Activated B cell treated with CpG ODN at 0.5 μM for 24 hours (primary cell): ENCODE measurements around the gene EMC8. TPM values are rescaled to one million over a fixed set of nuclear protein-coding genes. Genes with fewer than 3 reads are reported as not detected.

Source experiments
- ATAC-seq: fragments of 200-7000 bp; cut with Tn5 transposase; one replicate; pipeline ENCODE4 v1.10.0; 2021; ENCODE audit warnings: low read depth, mild to moderate bottlenecking, moderate library complexity
- CTCF ChIA-PET: fragments of 350-600 bp; sonication (Branson Sonifier 250); formaldehyde crosslinking; loops from one replicate; lab custom pipeline; 2021; ENCODE audit warnings: antibody characterized with exemption; lab: Charles Lee
- POLR2A ChIA-PET: fragments of 350-600 bp; sonication (Branson Sonifier 250); formaldehyde crosslinking; loops from one replicate; lab custom pipeline; 2021; ENCODE audit warnings: antibody characterized with exemption; lab: Charles Lee
- DNase-seq: peaks from one replicate; pipeline ENCODE4 v3.0.0; 2022
- H3K27ac Mint-ChIP-seq: one replicate; pipeline ENCODE4 v1.8.0; 2020; ENCODE audit warnings: mixed read lengths
- H3K27me3 Mint-ChIP-seq: one replicate; pipeline ENCODE4 v1.8.0; 2021; ENCODE audit warnings: mixed read lengths
- H3K36me3 Mint-ChIP-seq: one replicate; pipeline ENCODE4 v1.8.0; 2021; ENCODE audit warnings: low read depth, mixed read lengths
- H3K4me1 Mint-ChIP-seq: one replicate; pipeline ENCODE4 v1.8.0; 2021; ENCODE audit warnings: mixed read lengths
- H3K4me3 Mint-ChIP-seq: one replicate; pipeline ENCODE4 v1.8.0; 2020; ENCODE audit warnings: mild to moderate bottlenecking, mixed read lengths
- H3K9me3 Mint-ChIP-seq: one replicate; pipeline ENCODE4 v1.8.0; 2020; ENCODE audit warnings: mixed read lengths
- intact Hi-C: fragments of 100-400 bp; cut with micrococcal nuclease; formaldehyde crosslinking; loops from one replicate; pipeline ENCODE4 v1.15.1; 2024
- total RNA-seq: library from RNA; stranded (reverse); gene quantifications from 2 replicates; pipeline ENCODE4 v1.2.3, GENCODE V29; 2022
- TF ChIP-seq, protein P1 (sequence below): fragments of 200-600 bp; IDR thresholded peaks from one replicate; pipeline ENCODE4 v1.8.0; 2022; ENCODE audit warnings: antibody characterized with exemption, mild to moderate bottlenecking

EMC8 gene
- total RNA-seq, 1 donor from 2014 or later, result 27.8 TPM

DNA sequence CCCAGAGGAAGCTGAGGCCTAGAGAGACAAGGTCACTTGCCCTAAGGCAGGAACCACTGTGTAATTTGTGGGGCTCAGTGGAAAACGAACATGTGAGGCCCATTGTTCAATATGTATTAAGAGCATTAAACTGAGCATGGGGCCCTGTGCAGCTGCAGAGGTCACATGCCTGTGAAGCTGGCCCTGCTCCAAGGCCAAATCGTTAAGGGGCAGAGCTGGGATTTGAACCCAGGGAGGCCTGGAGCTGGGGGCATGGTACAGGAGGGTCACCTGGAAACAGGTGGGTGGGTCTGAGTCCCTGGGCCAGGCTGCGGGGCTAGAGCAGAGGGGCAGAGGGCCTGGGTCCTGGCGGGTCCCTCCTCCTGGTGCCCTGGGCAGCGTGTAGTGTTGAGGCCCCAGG is 68.2 kb downstream of the EMC8 start:
- ATAC-seq (no peak), DNase-seq (no peak)
- ChIA-PET CTCF (interaction anchor here (0.6 kb wide), 1 partner anchor 78 kb away, joined by 4 read pairs; no protein-coding TSS in a partner anchor), POLR2A (no interaction called here)
- H3K27ac Mint-ChIP-seq, result no peak overlapping the region
- peaks cover 21% of the 10 kb centered on the region for H3K36me3 Mint-ChIP-seq
- intact Hi-C loops, result no loop called here
- peaks cover 20% of the 10 kb centered on the region for H3K4me1 Mint-ChIP-seq
- no peaks in the 10 kb centered on the region for H3K27me3 Mint-ChIP-seq
- no peak overlapping the region for H3K4me3 Mint-ChIP-seq
- H3K9me3 Mint-ChIP-seq, result no peaks in the 10 kb centered on the region
- TF ChIP-seq, protein P1, sequence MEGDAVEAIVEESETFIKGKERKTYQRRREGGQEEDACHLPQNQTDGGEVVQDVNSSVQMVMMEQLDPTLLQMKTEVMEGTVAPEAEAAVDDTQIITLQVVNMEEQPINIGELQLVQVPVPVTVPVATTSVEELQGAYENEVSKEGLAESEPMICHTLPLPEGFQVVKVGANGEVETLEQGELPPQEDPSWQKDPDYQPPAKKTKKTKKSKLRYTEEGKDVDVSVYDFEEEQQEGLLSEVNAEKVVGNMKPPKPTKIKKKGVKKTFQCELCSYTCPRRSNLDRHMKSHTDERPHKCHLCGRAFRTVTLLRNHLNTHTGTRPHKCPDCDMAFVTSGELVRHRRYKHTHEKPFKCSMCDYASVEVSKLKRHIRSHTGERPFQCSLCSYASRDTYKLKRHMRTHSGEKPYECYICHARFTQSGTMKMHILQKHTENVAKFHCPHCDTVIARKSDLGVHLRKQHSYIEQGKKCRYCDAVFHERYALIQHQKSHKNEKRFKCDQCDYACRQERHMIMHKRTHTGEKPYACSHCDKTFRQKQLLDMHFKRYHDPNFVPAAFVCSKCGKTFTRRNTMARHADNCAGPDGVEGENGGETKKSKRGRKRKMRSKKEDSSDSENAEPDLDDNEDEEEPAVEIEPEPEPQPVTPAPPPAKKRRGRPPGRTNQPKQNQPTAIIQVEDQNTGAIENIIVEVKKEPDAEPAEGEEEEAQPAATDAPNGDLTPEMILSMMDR, result no peak

DNA sequence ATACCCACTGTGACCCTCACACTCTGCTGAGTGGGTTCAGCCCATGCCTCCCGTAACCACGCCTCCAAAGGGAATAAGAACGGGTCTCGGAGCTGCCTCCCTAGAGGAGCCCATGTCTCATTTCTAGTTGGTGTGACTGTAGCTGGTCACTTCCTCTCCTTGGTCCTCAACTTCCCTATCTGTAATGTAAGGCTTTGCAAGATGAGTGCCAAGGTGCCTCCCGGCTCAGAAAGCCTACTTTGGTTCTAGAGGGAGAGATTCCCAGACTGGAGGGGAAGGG is 69.2 kb downstream of the EMC8 start:
- Mint-ChIP-seq H3K27ac (no peak overlapping the region), H3K4me1 (peaks cover 9% of the 10 kb centered on the region), H3K36me3 (peaks cover 28% of the 10 kb centered on the region), H3K4me3 (no peak overlapping the region), H3K9me3 (no peaks in the 10 kb centered on the region), H3K27me3 (no peaks in the 10 kb centered on the region)
- DNase-seq, result no peak
- CTCF ChIA-PET, result interaction anchor here (1.1 kb wide), 1 partner anchor 29 kb away, joined by 3 read pairs; no protein-coding TSS in a partner anchor
- intact Hi-C loops, result no loop called here
- ATAC-seq, result no peak
- TF ChIP-seq, protein P1, result no peak
- POLR2A ChIA-PET, result interaction anchor here (0.5 kb wide), 1 partner anchor 10 kb away, joined by 3 read pairs; no protein-coding TSS in a partner anchor

GRCh38 chr16:85729452-85730185 is 69.7 kb downstream of the EMC8 start:
- Mint-ChIP-seq H3K4me3 (no peak overlapping the region), H3K9me3 (no peaks in the 10 kb centered on the region), H3K4me1 (peaks cover 4% of the 10 kb centered on the region), H3K27ac (no peak overlapping the region), H3K27me3 (no peaks in the 10 kb centered on the region), H3K36me3 (peaks cover 29% of the 10 kb centered on the region)
- TF ChIP-seq, protein P1, result no peak
- no peak for ATAC-seq
- POLR2A ChIA-PET, result no interaction called here
- CTCF ChIA-PET, result interaction anchor here (0.7 to 1.2 kb wide), 4 partner anchors 11 to 30 kb away, joined by 3 to 4 read pairs (median 3); no protein-coding TSS in a partner anchor
- intact Hi-C loops, result no loop called here
- DNase-seq, result no peak

- POLR2A ChIA-PET, result no interaction called here
- Mint-ChIP-seq H3K9me3 (no peaks in the 10 kb centered on the region), H3K36me3 (peaks cover 33% of the 10 kb centered on the region), H3K27ac (no peak overlapping the region), H3K4me3 (no peak overlapping the region), H3K4me1 (peaks cover 4% of the 10 kb centered on the region), H3K27me3 (no peaks in the 10 kb centered on the region)
- TF ChIP-seq, protein P1, result no peak
- CTCF ChIA-PET, result interaction anchor here (0.8 to 1.2 kb wide), 2 partner anchors 12 kb away, joined by 3 to 4 read pairs; no protein-coding TSS in a partner anchor
- DNase-seq (no peak), ATAC-seq (no peak)
- intact Hi-C loops, result no loop called here
Observed at GRCh38 chr16:85728879-85729278, 70.5 kb downstream of the EMC8 start.

Other genes starting within 250 kb of the EMC8 start
- 37.8 and 48.3 TPM in 2 replicates for gene GSE1, start 186.2 kb downstream of the EMC8 start, total RNA-seq
- gene GINS2, start 110.6 kb downstream of the EMC8 start, total RNA-seq, result 6.0 and 6.8 TPM in 2 replicates
- gene C16orf74, start 48.4 kb downstream of the EMC8 start, total RNA-seq, result 16.1 and 18.3 TPM in 2 replicates
- 578 TPM in 2 replicates for gene COX4I1, start 151 bp upstream of the EMC8 start, total RNA-seq
- 234 and 248 TPM in 2 replicates for gene IRF8, start 99.6 kb upstream of the EMC8 start, total RNA-seq